ENCODE data around the gene ATF1. TPM values are rescaled to one million over a fixed set of nuclear protein-coding genes. Genes with fewer than 3 reads are reported as not detected.
A peak's percentile ranks its signal among the peaks of the same experiment; 100 is the strongest.

The ATF1 gene
- total and polyA plus RNA-seq, 4 donors, result 10.8 to 39.0 (median 26.7) TPM

DNA sequence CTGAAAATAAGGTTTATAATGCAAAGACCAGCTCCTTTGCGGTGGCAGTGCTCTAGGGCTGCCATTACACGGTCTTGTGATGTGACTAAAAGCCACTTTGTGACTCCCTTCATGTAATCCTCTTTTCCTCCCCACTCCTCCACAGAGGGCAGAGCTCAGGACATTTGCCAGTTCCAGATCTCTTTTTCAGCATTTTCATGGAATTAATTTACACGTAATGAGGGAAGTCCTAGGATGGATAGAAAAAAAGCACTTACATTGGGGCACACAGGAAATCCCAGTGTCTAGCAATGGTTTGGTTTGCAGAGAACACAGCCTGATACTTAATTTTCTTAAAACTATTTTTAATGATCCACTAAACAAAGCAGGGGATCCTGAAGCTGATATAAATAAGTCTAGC, 17.5 kb upstream of the ATF1 start:
- Histone ChIP-seq H3K36me3 (ENCODE audit: control insufficient read depth in 1 of 2, insufficient read depth in 2 of 2, low read length in 1 of 2) (peaks cover 2 to 5% of the 10 kb centered on the region in 2 donors), H3K4me3 (ENCODE audit: low read length in 2 of 2) (no peak overlapping the region), H3K9me3 (ENCODE audit: control insufficient read depth, low read length) (no peaks in the 10 kb centered on the region), H3K27me3 (ENCODE audit: control insufficient read depth in 1 of 2, insufficient read depth in 2 of 2, low read length in 1 of 2) (no peaks in the 10 kb centered on the region), H3K27ac (ENCODE audit: low read depth in 1 of 2, low read length in 2 of 2) (no peak overlapping the region), H3K4me1 (ENCODE audit: control insufficient read depth in 1 of 2, insufficient read depth in 2 of 2, low read length in 2 of 2) (no peaks in the 10 kb centered on the region)
- 90 to 91% methylated on average over 3 of the region's 3 CpGs for WGBS, 2 donors
- ATAC-seq (ENCODE audit: low FRiP score) (no peak), DNase-seq (no peak)
- intact Hi-C loops (cut with DNase I), result no loop called here

DNA sequence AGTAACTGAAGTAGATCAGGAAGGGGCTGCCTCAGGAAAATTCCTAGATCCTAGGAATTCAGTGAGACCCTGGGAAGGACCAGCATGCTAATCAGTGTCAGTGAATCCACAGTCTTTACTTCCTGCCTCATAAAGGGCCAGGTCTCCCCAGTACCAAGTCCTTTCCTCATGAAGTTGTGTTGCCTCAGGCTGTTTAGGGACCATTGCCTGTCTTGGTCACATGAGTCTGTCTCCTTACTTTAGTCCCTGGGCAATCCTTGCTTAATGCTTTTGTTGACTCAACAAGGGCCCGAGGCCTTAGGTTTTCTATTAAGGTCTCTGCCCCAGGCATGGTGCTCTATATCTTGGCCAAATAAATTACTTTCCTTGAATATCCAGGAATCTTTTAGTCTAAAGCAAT, 16.1 kb upstream of the ATF1 start:
- Histone ChIP-seq H3K27me3 (ENCODE audit: control insufficient read depth in 1 of 2, insufficient read depth in 2 of 2, low read length in 1 of 2) (no peaks in the 10 kb centered on the region), H3K4me1 (ENCODE audit: control insufficient read depth in 1 of 2, insufficient read depth in 2 of 2, low read length in 2 of 2) (no peaks in the 10 kb centered on the region), H3K36me3 (ENCODE audit: control insufficient read depth in 1 of 2, insufficient read depth in 2 of 2, low read length in 1 of 2) (peaks cover 2 to 5% of the 10 kb centered on the region in 2 donors), H3K9me3 (ENCODE audit: control insufficient read depth, low read length) (no peaks in the 10 kb centered on the region), H3K4me3 (ENCODE audit: low read length in 2 of 2) (no peak overlapping the region), H3K27ac (ENCODE audit: low read depth in 1 of 2, low read length in 2 of 2) (no peak overlapping the region)
- intact Hi-C loops (cut with DNase I), result no loop called here
- 81 to 88% methylated on average over 1 of the region's 1 CpG for WGBS, 2 donors
- ATAC-seq (ENCODE audit: low FRiP score) (no peak), DNase-seq (no peak)

DNA sequence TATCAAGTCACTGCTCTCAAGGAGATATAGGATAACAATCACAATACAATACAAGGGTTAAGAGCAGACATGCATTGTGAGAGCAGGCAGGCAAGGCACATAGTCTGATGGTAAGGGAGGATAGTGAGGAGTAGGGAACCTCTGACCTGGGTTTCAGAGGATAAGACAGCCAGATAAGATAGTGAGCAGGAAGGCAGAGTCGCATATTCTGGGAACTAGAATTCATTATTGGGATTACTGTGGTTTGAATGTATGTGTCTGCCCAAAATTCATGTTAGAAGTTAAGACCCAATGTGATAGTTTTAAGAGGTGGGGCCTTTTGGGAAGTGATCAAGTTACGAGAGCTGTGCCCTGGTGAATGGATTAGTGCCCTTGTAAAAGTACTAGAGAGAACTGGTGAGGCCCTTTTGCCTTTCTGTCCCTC, 14.4 kb upstream of the ATF1 start:
- H3K4me3 ChIP-seq (ENCODE audit: low read length in 2 of 2), result no peak overlapping the region
- ATAC-seq (ENCODE audit: low FRiP score) (no peak), DNase-seq (no peak)
- no peak overlapping the region for H3K27ac ChIP-seq (ENCODE audit: low read depth in 1 of 2, low read length in 2 of 2)
- H3K36me3 ChIP-seq (ENCODE audit: control insufficient read depth in 1 of 2, insufficient read depth in 2 of 2, low read length in 1 of 2), result peaks cover 2 to 5% of the 10 kb centered on the region in 2 donors
- 96 to 100% methylated on average over 2 of the region's 2 CpGs for WGBS, 2 donors
- H3K9me3 ChIP-seq (ENCODE audit: control insufficient read depth, low read length), result no peaks in the 10 kb centered on the region
- H3K4me1 ChIP-seq (ENCODE audit: control insufficient read depth in 1 of 2, insufficient read depth in 2 of 2, low read length in 2 of 2), result no peaks in the 10 kb centered on the region
- no peaks in the 10 kb centered on the region for H3K27me3 ChIP-seq (ENCODE audit: control insufficient read depth in 1 of 2, insufficient read depth in 2 of 2, low read length in 1 of 2)
- intact Hi-C loops (cut with DNase I), result no loop called here

DNA sequence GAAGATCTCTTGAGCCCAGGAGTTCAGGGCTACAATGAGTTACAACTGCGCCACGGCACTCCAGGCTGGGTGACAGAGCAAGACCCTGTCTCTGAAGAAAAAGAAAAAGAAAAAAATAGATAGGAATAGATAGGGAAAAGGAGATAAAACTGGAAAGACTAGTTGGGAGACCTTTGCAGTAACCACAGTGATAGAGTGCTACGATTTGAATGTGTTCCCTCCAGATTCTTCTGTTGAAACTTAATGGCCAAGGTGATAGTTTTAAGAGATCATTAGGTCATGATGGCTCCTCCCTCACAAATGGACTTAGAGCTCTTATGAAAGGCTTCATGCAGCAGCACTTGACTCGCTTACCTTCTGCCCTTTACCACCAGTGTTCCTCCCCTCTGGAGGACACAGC, 13.5 kb upstream of the ATF1 start:
- H3K27ac ChIP-seq (ENCODE audit: low read depth in 1 of 2, low read length in 2 of 2), result no peak overlapping the region
- DNase-seq (no peak), ATAC-seq (ENCODE audit: low FRiP score) (no peak)
- no peak overlapping the region for H3K4me3 ChIP-seq (ENCODE audit: low read length in 2 of 2)
- H3K36me3 ChIP-seq (ENCODE audit: control insufficient read depth in 1 of 2, insufficient read depth in 2 of 2, low read length in 1 of 2), result peaks cover 0 to 5% of the 10 kb centered on the region in 2 donors
- no peaks in the 10 kb centered on the region for H3K9me3 ChIP-seq (ENCODE audit: control insufficient read depth, low read length)
- intact Hi-C loops (cut with DNase I), result no loop called here
- WGBS, 2 donors, result 96% methylated on average over 4 of the region's 4 CpGs
- no peaks in the 10 kb centered on the region for H3K27me3 ChIP-seq (ENCODE audit: control insufficient read depth in 1 of 2, insufficient read depth in 2 of 2, low read length in 1 of 2)
- H3K4me1 ChIP-seq (ENCODE audit: control insufficient read depth in 1 of 2, insufficient read depth in 2 of 2, low read length in 2 of 2), result no peaks in the 10 kb centered on the region

DNA sequence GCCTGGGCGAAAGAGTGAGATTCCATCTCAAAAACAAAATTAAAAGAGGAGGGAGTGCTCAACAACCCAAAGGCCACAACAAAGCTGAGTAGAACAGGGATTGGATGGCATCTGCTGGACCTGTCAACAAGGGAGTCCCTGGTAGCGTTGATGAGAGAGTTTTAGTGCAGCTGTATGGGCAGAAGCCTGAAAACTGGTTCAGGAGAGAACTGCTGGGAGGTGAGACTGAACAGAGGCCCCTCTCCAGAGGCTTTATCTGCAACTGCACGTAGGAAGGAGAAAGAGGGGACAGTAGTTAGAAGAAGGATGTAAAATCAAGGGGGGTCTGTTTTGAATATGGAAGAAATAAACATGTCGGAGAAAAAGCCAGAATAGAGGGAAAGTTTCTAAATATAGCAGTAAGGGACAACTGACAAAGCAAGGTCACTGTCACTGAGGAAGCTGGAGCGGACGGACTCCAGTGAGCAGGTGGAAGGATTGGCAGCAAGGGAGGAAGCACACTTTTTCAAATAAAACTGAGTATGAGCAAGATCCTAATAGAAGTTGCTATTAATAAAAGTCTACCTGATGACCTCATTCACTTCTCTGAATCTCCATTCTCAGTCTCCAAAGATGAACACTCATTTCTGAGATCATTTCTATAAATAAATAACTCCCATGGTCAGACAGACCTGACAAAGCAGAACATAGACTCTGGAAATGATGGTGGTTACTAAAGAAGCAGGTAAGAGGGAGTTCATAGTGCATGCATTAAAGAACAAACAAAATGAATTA, 11.8 kb upstream of the ATF1 start:
- no peaks in the 10 kb centered on the region for H3K27me3 ChIP-seq (ENCODE audit: control insufficient read depth in 1 of 2, insufficient read depth in 2 of 2, low read length in 1 of 2)
- WGBS, 2 donors, result 84 to 85% methylated on average over 6 of the region's 6 CpGs
- no peak for ATAC-seq (ENCODE audit: low FRiP score)
- H3K36me3 ChIP-seq (ENCODE audit: control insufficient read depth in 1 of 2, insufficient read depth in 2 of 2, low read length in 1 of 2), result peaks cover 0 to 2% of the 10 kb centered on the region in 2 donors
- no peak overlapping the region for H3K4me3 ChIP-seq (ENCODE audit: low read length in 2 of 2)
- H3K27ac ChIP-seq (ENCODE audit: low read depth in 1 of 2, low read length in 2 of 2), result no peak overlapping the region
- intact Hi-C loops (cut with DNase I), result no loop called here
- no peaks in the 10 kb centered on the region for H3K9me3 ChIP-seq (ENCODE audit: control insufficient read depth, low read length)
- no peak for DNase-seq
- no peaks in the 10 kb centered on the region for H3K4me1 ChIP-seq (ENCODE audit: control insufficient read depth in 1 of 2, insufficient read depth in 2 of 2, low read length in 2 of 2)

DNA sequence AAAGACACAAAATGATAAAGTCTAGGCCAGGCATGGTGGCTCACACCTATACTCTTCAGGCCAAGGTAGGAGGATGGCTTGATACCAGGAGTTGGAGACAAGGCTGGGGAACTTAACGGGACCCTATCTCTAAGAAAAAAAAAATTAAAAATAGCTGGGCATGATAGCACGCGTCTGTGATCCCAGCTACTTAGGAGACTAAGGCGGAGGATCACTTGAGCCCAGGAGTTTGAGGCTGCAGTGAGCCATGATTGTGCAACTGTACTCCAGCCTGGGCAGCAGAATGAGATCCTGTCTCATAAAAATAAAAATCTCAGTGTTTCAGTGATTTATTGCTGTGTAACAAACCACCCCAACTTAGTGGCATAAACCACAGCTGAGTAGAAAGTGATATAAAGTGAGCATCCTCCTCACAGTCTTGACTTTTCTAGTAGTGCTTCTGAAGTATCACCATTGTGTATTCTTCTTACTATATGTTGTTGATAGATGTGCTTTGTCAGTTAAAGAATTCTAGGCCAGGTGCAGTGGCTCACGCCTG, 10.6 kb upstream of the ATF1 start:
- Histone ChIP-seq H3K4me3 (ENCODE audit: low read length in 2 of 2) (no peak overlapping the region), H3K9me3 (ENCODE audit: control insufficient read depth, low read length) (no peaks in the 10 kb centered on the region), H3K27ac (ENCODE audit: low read depth in 1 of 2, low read length in 2 of 2) (no peak overlapping the region), H3K36me3 (ENCODE audit: control insufficient read depth in 1 of 2, insufficient read depth in 2 of 2, low read length in 1 of 2) (no peaks in the 10 kb centered on the region), H3K4me1 (ENCODE audit: control insufficient read depth in 1 of 2, insufficient read depth in 2 of 2, low read length in 2 of 2) (no peaks in the 10 kb centered on the region), H3K27me3 (ENCODE audit: control insufficient read depth in 1 of 2, insufficient read depth in 2 of 2, low read length in 1 of 2) (no peaks in the 10 kb centered on the region)
- DNase-seq (no peak), ATAC-seq (ENCODE audit: low FRiP score) (no peak)
- WGBS, 2 donors, result 85 to 86% methylated on average over 5 of the region's 5 CpGs
- intact Hi-C loops (cut with DNase I), result no loop called here

DNA sequence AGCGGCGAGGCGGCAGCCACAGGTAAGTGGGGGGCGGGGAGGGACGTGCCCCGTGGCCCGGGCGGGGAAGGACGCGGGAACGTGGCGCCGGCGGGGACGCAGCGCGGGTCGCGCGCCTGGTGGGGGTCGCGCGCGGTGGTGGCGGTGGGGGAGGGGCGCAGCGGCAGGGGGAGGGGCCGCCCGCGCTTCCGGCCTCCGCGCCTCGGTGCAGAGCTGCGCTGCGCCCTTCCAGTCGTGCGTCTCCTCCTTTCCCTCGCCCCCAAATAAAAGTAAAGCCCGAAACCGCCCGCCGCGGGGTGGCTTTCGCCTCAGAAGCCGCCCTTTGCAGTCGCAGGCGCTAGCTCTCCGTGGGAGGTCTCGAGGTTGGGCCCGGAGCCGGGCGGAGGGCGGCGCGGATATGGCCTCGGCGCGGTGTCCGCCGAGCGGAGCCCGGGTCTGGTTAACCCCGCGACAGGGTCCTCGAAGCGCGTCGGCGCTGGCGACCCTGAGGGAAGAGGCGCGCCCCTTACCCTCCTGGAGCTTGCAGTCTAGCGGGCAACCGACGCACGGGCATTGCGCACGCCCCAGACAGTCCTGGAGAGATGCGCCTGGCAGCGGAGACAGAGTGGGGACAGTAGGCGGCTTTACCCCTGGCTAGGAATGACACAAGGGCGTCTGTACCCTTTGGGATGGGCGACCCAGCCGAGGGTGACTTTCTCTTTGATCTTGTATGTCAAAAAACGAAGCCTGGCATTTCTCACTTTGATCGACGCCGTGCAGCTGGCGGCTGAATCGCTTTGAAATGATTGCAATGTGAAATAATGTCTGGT, 589 bp downstream of the ATF1 start:
- ATAC-seq (ENCODE audit: low FRiP score) (peak; percentile 86), DNase-seq (peak; percentile 68 to 84)
- WGBS, 2 donors, result 0% methylated on average over 54 to 91 of the region's 91 CpGs
- H3K4me1 ChIP-seq (ENCODE audit: control insufficient read depth in 1 of 2, insufficient read depth in 2 of 2, low read length in 2 of 2), result peaks cover 0 to 7% of the 10 kb centered on the region in 2 donors
- intact Hi-C loops (cut with DNase I), result loop anchor here in 1 of 2 donors (5.0 kb wide), 1 partner anchor 223 kb away; no protein-coding TSS in a partner anchor
- peak overlapping the region; percentile 34 to 96 for H3K27ac ChIP-seq (ENCODE audit: low read depth in 1 of 2, low read length in 2 of 2)
- peak overlapping the region; percentile 78 to 100 for H3K4me3 ChIP-seq (ENCODE audit: low read length in 2 of 2)
- no peaks in the 10 kb centered on the region for H3K27me3 ChIP-seq (ENCODE audit: control insufficient read depth in 1 of 2, insufficient read depth in 2 of 2, low read length in 1 of 2)
- no peaks in the 10 kb centered on the region for H3K9me3 ChIP-seq (ENCODE audit: control insufficient read depth, low read length)
- no peaks in the 10 kb centered on the region for H3K36me3 ChIP-seq (ENCODE audit: control insufficient read depth in 1 of 2, insufficient read depth in 2 of 2, low read length in 1 of 2)

DNA sequence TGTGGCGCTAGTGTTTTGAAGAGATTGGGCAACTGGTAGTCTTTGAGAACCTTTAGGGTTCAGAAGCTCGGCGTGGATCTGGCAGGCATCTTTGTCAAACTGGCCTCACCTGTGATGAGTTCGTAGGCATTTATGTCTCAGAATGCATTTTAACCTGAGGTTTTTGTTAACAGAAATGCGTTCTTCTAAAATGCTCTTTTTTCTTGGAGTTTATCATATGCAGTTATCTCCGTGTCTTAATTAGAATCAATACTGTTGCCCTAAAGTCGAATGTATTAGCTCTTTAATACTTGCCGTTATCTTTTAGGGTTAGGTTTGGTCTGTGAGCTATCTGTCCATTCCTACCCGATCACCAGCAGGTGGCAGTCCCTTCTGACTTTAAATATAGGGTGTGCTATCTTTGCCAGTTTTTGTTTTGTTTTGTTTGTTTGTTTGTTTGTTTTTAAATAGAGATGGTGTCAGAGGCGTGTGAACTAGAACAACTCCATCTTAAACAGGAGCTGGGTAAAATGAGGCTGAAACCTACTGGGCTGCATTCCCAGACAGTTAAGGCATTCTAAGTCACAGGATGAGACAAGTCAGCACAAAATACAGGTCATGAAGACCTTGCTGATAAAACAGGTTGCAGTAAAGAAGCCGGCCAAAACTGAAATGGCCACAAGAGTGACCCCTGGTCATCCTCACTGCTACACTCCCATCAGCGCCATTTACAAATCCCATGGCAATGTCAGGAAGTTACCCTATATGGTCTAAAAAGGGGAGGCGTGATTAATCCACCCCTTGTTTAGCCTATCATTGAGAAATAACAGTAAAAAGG, 1.4 kb downstream of the ATF1 start:
- intact Hi-C loops (cut with DNase I), result loop anchor here in 1 of 2 donors (5.0 kb wide), 1 partner anchor 222 kb away; no protein-coding TSS in a partner anchor
- Histone ChIP-seq H3K27ac (ENCODE audit: low read depth in 1 of 2, low read length in 2 of 2) (peak overlapping the region in 1 of 2 donors; percentile 78), H3K27me3 (ENCODE audit: control insufficient read depth in 1 of 2, insufficient read depth in 2 of 2, low read length in 1 of 2) (no peaks in the 10 kb centered on the region), H3K4me3 (ENCODE audit: low read length in 2 of 2) (peak overlapping the region; percentile 78 to 100), H3K4me1 (ENCODE audit: control insufficient read depth in 1 of 2, insufficient read depth in 2 of 2, low read length in 2 of 2) (peaks cover 0 to 7% of the 10 kb centered on the region in 2 donors), H3K36me3 (ENCODE audit: control insufficient read depth in 1 of 2, insufficient read depth in 2 of 2, low read length in 1 of 2) (no peaks in the 10 kb centered on the region), H3K9me3 (ENCODE audit: control insufficient read depth, low read length) (no peaks in the 10 kb centered on the region)
- WGBS, 2 donors, result 15 to 17% methylated on average over 13 of the region's 13 CpGs
- no peak for DNase-seq
- peak; percentile 67 for ATAC-seq (ENCODE audit: low FRiP score)
